Stimulated activated CD4-positive, alpha-beta T cell treated with anti-CD3 and anti-CD28 coated beads, Interleukin-15, amount 100 ng/mL, for 1 hour (primary cell): ENCODE data around the gene FNTB.

Experiments used
- DNase-seq, 2 donors: peaks; one replicate each; pipeline ENCODE4 v3.0.0-alpha.2; 2020; ENCODE audit warnings: low read depth in 1 of 2, low spot score in 1 of 2

FNTB gene, protein sequence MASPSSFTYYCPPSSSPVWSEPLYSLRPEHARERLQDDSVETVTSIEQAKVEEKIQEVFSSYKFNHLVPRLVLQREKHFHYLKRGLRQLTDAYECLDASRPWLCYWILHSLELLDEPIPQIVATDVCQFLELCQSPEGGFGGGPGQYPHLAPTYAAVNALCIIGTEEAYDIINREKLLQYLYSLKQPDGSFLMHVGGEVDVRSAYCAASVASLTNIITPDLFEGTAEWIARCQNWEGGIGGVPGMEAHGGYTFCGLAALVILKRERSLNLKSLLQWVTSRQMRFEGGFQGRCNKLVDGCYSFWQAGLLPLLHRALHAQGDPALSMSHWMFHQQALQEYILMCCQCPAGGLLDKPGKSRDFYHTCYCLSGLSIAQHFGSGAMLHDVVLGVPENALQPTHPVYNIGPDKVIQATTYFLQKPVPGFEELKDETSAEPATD

DNA sequence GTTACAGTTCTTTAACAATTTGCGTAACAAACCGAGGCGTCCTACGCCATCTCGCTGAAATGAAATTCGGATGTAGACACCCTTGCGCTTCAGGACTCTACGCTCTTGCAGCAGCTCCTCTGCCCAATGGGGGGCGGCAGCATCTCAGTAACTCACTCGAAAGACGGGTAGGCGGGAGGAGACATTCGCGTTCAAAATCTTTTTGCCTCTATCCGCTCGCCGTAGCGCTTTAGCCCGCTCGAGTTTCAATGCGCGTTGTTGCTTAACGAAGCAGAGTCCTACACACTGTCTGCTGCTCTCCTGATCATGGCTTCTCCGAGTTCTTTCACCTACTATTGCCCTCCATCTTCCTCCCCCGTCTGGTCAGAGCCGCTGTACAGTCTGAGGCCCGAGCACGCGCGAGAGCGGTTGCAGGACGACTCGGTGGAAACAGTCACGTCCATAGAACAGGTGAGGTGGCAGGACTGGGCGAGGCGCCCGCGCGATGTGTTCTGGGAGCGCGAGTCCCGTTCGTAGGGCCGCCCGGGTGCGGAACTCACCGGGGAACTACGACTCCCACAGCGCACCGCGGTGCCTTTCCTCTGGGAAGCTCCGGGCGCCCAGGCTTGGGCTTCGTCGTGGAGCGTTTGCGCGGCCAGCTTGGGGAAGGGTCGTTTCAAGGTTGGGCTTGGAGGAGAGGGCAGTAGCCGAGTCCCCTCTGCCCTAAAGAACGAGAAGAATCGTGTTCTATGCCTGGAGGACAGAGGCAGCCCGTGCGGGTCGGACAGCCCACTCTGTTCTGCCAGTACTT, at the start of gene FNTB:
TSS of gene FNTB (plus strand) at position 248 of the 790 bp plus-strand sequence. CDS start at position 307, 59 bp downstream.
- peak; percentile 79 to 83 for DNase-seq

DNA sequence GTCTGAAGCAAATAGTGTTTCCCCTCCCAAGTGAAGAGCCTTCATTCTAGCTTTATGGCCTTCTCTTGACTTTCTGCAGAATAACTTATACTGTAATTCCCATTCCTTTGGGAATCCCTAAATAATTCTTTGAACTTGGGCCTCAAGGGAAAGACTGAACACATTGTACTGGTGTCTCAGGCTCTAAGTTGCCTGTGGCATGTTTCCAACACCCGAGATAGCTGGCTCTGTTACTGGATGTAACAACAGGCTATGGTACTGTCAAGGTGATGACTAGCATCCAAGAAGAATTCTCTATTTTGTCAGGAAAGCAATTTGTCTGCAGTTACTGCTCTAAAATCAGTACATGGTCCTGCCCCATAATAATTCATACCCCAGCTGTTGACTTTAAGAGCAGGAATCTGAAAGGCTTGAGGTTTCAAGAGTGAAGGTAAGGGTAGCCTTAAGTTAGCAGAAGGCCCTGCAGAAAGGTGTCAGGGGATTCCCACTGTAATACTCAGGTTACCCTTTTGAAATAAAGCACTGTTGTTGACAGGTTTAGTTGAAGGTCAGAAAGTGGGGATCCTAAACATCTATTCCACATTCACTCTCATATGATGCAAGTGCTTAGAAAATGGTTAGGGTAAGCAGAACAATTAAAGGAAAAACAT, 49.4 kb upstream of the FNTB start:
- DNase-seq = no peak

DNA sequence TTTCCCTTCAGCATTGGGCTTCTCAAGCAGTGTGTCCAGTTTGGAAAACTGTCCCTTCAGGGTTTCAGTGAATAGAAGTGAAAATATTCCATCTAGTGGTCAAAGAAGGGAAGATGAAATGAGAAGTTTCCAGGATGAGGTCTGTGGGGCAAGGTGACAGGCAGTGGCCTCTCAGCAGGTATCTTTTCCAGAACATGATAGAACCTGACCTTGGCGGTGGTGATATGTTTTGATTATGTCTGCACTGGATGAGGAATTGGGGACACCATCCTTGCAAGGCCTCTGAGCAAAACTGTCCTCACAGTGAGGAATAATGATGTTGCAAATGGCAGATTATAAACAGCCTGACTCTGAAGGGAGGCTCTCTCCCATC, 48.9 kb upstream of the FNTB start:
- no peak for DNase-seq

DNA sequence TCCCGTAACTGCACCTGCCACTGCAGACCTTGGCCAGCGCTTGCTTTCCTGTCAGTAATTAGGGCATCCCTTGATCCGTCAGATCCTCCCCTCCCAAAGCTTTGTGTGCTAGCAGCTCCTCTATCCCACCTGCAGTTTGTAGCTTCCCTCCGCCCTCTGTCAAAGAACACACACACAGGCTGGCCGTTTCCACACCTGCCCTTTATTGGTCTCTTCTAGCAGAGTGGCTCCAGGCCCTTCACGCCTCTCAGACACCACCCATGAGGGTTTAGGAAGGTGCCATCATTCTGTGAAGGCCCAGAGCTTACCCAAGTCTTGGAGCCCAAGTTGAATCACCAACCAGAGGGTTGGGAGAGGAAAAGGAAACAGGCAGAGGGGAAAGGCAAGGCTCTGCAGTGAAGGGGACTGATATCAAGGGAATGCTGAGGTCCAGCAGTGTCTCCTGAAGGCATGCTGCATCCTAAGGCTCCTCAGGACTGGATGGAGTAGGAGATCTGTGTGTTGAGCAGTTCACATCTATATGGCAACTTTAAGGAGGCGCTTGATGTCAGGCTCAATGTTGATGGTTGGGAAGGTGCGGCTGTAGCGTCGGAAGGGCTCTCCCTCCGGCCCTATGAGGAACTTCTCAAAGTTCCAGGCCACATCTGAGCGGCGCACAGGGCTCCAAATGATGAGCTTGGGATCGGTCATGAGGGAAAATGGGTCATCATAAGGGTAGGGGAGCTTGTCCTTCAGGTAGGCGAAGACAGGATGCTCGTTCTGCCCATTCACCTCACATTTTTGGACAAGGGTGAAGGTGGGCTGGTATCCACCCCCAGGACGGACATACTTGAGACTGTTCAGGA, 47.5 kb upstream of the FNTB start:
- no peak for DNase-seq

DNA sequence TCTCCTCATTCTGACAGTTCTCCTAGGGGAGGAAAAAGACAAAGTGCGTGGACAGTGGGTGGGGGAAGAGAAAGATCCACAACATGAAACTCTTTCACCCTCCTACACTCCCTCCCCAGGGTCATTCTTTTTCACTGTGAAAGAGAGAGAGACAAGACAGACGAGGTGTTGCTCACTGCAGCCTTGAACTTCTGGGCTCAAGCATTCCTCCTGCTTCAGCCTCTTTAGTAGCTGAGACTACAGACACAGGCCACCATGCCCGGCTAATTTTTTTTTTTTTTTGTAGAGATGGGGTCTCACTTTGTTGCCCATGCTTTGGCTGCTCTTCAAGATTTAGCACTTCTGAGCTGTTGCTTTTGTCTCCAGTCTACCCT, 46.9 kb upstream of the FNTB start:
- DNase-seq = no peak

DNA sequence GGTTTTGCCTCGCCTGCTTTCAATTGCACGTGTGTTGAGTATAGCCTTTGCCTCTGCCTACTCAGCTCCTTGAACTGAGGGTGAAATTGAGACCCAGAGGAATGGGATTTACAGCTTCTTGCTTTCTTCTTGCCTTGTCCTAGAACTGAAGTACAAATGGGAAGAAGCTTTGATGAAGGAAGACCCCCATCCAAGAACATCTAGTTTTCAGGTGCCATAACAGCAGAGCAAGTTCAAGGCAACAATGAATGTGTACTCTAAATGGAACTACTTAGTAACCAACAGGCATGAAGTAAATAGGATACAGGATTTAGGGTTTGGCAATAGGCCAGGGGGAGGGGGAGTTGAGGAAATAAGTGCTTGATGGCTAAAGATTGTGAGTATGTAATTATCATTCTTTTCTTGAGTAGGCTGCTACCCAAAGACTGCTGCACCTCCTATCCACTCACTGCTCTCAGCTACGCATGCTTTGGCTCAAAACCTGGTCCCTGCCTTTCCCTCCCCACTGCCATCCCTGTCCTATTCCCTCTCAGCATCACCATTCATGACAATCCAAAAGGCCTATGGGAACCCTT, 46.3 kb upstream of the FNTB start:
- DNase-seq = no peak

DNA sequence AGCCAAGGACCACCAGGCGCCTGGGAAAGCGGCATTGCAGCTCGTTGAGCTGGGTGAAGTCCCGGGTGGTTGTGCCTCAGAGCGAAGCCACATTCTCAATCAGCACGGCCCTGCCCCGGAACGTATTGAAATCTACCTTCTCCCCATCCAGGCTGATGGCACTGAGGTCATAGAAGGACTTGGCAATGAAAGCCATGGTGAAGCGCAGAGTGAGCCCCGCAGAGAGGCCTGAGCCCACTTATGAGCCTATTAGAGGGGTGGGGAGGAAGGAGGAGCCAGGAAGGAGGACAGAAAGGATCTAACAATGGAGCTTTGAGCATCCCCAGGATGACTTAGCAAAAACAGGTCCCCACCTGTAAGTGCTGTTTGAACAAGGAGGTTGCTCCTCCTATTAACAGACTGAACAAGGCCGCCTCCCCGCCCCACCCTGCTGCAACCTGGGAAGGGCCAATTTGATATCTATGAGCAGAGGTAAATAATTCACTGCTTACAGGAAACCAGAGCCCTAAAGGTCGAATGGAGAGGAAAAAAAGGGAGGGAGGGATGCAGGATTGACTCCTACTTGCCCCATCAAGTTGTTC, 44.1 kb upstream of the FNTB start, which contains the start of gene GPX2:
TSS of gene GPX2 (minus strand) at position 215 of the 581 bp plus-strand sequence. CDS start at position 196, 19 bp downstream.
- DNase-seq = no peak

DNA sequence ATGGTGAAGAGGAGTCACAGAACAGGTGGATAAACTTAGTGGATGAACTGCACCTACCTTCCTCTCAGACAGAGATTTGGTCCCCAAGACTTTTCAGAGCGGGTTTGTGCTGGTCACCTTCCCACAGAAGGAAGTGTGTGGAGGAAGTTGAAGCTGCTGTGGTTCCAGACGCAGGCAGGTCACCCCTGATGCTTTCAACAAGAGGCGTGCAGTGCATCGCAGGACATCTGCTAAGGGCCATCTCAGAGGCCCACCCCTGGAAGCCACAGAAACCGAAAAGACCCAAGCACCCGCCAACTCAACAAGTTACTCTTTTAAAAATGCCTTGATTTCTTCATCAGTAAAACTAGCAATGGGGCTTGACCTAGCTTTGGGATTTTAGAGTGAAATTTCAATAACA, 43.1 kb upstream of the FNTB start:
- no peak for DNase-seq

DNA sequence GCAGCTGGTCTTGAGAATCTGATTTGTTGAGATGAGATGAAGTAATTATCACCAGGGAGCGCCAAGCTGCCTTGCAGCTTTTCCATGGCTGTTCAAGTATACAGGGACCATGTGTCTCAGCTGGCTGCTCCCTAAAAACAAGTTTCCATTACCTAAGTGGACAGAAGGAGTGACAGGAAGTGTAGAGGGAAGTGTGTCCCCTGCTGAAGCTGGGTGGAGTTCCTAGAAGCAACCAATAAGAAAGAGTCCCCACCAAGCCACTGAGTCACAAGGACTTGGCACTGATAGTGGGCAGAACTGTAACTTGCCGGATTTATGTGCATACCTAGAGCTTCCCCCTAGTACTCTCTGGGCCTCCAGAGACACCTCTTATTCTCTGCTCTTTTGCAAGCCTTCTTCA, 42.7 kb upstream of the FNTB start:
- DNase-seq = no peak

DNA sequence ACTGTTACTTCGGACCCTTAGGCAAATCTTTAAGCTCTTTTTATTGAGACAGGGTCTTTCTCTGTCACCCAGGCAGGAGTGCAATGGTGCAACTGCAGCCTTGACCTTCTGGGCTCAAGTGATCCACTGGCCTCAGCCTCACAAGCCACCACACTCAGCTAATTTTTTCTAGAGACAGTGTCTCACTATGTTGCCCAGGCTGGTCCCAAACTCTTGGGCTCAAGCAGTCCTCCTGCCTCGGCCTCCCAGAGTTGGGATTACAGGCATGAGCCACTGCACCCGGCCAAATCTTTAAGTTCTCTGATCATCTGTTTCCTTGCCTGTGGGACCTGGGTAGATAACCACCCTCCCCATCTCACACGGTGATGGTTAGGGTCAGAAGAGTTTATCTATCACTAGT, 41.8 kb upstream of the FNTB start:
- no peak for DNase-seq

DNA sequence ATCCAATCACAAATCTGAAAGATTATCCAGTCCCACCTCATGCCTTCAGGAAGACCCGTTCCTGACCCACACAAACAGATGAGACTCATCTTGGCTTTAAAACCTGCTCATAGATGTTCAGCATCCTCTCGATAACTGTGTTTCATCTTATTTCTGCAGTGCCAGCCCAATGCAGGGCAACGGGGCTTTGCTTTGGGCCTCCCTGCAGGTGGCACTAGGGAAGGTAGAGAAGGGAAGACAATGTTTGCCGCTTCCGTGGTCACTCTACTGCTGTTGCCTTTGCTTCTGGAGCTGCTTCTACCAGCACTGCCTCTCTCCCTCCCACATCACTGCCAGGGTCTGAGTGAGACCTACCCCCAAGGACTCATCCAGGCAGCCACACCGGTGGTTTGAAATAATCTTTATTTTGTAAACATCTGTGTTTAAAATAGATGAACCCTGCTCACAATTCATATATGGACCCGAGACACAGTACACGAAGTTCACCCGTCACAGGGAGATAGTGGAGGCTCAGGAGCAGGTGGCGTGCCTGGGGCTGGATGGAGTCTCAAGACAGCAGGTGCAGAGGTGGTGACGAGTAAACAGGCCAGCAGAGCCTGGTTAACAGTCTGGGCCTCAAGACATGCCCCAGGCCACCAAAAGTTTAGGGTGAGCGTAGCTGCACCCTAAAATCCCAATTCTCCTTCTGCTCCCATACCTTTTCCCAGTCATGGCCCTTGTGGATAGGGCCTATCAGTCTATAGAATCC, 41.1 kb upstream of the FNTB start:
- no peak for DNase-seq

DNA sequence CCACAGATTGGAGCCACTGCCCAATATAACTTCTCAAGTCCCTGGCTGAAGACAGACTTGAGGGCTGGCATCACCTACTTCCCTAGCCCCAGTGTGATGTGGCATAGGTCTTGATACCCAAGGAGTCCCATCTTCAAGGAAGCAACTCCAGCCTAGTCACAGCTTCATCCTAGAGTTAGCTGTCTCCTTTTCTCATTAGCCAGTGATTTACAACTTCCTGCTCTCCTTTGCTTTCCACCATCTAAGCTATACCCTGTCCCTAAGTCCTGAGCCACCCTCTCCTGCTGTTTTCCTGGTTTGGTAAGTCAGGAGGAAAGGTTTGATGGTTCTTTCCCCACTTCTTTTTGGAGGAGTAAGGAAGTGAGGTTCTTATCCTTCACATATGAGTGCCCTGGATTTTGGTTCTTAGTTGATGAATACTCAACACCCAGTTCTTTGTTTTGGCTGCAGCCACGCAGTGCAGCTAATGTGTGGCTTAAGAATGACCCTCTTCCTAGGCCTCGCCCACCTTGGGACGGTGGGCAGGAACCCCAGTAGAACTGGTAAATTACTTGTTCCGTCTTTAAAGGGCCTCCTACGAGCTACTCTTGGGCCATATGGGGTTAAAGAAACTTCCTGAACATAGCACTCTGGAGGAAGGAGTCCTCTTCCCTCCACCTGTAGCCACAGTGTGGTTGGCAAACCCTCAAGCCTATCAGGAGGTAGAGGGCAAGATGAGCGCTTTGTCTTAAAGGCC, 40.2 kb upstream of the FNTB start:
- DNase-seq = no peak

DNA sequence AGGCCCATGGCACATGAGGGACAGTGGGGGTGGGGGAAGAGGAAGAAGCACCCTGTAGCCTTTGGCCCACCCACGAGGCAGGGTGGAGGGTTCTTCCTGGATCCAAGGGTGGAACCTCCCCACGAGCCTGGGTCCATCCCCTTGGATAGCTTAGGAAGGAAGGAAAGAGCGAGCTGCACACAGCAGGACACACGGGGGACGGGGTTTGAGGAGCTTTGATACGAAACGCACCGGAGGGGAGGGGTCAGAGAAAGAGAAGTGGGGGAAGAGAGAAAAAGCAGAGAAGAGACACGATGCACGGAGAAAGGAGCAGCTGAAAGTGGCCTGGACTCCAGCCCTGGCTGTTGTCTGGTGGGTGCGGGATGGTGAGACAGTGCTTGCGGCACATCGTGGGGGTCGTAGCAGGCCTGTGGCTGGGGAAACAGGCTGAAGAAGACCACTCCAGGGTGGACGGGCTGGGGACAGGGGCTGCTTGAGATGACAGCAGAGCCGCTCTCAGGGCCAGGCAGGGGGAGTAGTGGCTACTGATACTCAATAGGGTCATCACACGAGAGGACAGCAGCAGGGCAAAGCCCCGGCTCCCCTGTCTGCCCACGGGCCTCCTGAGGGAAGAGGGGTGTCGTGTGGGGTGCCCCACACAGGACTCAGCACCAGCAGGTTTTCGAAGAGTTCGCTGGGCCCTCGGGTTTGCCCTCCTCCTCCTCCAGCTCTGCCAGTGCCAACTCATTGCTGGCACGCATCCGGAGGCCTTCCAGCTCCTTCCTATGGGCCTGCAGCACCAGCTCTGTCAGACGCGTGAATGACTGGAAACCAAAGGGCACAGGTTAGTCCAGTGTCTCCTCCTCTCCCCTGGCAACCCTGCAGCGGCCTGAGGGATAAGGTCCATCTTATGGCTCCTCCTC, 38.7 kb upstream of the FNTB start:
- no peak for DNase-seq

DNA sequence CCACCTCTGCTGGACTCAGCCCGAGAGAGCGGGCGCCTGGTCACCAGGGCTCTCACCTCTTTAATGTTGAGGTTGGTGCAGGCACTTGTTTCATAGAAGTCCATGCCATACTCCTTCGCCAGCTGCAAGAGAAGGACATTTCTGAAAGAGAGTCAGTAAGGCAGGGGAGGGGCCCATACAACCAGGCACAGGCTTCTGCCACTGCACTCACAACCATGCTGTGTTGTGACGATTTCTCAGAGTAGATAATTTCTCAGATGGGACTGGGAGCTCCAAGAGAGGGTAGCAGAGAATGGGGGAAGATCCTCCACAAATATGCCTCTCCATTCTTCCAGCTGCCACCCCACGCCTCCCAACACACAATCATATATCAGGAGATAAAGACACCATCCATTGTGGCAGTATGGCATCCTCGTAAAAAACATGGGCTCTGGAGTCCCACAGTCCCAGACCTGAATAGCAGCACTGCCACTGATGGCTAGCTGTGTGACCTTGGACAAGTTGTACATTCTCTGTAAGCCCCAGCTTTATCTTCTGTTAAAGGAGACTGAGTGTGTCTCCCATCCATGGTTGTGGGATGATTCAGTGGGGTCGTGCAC, 38.0 kb upstream of the FNTB start:
- DNase-seq = no peak

DNA sequence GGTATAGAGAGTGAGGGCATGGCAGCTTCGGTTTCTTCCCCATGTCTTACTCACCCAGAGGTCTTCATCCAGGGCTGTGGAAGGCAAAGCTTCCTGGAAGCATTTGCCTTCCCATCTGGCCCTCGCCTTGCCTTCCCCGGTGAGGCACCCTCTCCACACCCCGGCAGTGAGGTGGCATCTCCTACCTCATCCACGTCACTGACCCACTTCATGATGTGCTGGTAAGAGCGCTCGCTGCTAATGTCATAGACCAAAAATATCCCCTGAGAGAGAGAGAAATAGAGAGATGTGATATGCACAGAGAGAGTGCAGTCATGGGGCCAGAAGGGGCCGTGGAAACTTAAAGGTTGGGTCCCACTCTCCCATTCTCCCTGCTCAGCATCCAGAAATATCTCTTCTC, 35.8 kb upstream of the FNTB start:
- no peak for DNase-seq

DNA sequence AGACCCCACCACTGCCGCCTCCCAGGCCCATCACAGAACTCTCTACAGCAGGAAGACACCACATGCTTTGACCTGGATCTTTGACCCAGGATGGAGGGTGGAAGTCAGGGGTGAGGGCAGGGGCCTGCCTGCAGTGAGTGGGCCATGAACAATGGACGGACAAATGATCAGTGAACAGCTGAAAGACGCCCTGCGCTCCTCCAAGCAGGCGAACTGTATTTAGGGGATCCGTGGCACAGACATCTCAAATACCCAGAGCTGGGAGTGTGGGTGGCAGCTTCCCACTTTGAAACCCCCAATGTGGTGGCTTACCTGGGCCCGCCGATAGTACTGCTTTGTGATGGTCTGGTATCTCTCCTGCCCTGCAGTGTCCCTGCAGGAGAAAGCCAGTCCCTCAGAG, 35.4 kb upstream of the FNTB start:
- DNase-seq = no peak

DNA sequence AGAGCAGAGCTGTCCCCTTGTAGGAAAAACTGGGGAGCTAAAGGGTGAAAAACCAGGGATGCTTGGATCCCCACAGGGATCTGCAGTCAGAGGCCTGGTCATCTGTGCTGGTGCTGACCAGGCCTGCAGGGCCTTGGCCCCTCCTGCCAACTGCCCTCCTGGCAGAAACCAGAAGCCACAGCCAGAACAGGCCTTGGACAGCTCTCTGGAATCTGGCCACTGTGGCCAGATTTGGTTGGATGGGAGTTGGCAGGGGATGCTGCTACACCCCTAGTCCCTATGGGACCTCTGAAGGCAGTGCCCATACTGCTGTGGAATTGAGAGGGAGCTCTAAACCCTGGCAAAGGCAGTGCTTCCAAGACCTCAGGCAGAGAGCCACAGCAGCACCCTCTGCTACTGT, 35.0 kb upstream of the FNTB start:
- DNase-seq = no peak
